ENCODE results near the gene CA5B.

- TF ChIP-seq CTCF (IDR thresholded peaks at IDR 0.05 in 4 of 5, conservative IDR thresholded peaks at IDR 0.05 in 1 of 5) (no peak), POLR2A (IDR thresholded peaks at IDR 0.05) (no peak)
Observed at GRCh38 chrX:15737190-15737958, 696 bp upstream of the CA5B start.
